Spleen (tissue), 7 donors: ENCODE measurements around the gene MYL11.

Source experiments
- CTCF ChIP-seq, 11 experiments: fragments of 200-600 bp in 7 of 11; fragments of 450-650 bp in 4 of 11; sonication (generic) in 4 of 11; IDR thresholded peaks in 8 of 11; conservative IDR thresholded peaks in 3 of 11; 1 replicate in 7 of 11; 2 replicates in 4 of 11; pipeline versions ENCODE4 v1.4.0 to v1.8.0; 2016 to 2021; ENCODE audit warnings: antibody characterized with exemption in 11 of 11, inconsistent platforms in 4 of 11, mild to moderate bottlenecking in 1 of 11
- POLR2AphosphoS5 ChIP-seq, 3 donors: sonication (generic); formaldehyde crosslinking; IDR thresholded peaks; one replicate each; pipeline ENCODE4 v1.5.1; 2017; ENCODE audit warnings: antibody characterized with exemption in 3 of 3
- donor health status: DM: no; HTN: no; CAD: no; lungs with moderate emphysema.
- donor health status: DM: no; HTN: no; CAD: no.
- donor health status: DM: no; HTN: no; CAD: no.

DNA sequence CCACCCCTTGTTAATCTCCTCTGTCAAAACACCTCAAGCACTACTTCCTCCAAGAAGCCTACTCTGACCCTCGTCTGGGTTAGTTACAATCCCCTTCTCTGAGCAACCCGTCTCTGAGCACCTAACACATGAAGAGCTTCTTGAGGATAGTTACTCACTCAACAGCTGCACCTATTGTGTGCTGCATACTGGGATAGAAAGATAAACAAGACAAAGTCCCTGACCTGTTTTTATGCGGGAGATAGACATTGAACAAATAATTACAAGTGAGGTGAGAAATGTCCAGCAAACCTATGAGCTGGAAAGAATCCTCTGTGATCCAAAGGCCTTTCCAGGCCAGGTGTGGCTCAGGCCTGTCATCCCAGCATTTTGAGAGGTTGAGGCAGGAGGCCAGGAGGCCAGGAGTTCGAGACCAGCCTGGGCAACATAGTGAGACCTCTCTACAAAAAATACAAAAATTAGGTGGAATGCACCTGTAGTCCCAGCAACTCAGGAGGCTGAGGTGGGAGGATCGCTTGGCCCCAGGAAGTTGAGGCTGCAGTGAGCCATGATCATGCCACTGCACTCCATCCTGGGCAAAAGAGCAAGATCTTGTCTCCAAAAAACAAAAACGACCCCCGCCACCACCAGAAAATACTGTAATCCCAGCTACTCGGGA is 27.3 kb downstream of the MYL11 start:
- TF ChIP-seq CTCF (IDR thresholded peaks at IDR 0.05 in 8 of 11, conservative IDR thresholded peaks at IDR 0.05 in 3 of 11) (no peak), POLR2AphosphoS5 (IDR thresholded peaks at IDR 0.05) (no peak)
